ENCODE results near the gene KRTAP5-10.
"Not testable (repeated sequence)": the region's sequence is repeated elsewhere in the genome, so short reads cannot be mapped to it uniquely, and the experiment has no call there.

- TF ChIP-seq CEBPB (IDR thresholded peaks at IDR 0.05; ENCODE audit: low read depth, low read length); EP300 (IDR thresholded peaks at IDR 0.05; ENCODE audit: borderline replicate concordance in 1 of 2, low read depth in 2 of 2, low read length in 2 of 2); EZH2 (IDR thresholded peaks at IDR 0.05; ENCODE audit: low read depth, low read length, severe bottlenecking); NRF1 (IDR thresholded peaks at IDR 0.05; ENCODE audit: low read depth, low read length); MAFK (IDR thresholded peaks at IDR 0.05; ENCODE audit: low read depth, low read length); CTCF (IDR thresholded peaks at IDR 0.05; ENCODE audit: control extremely low read depth in 1 of 3, insufficient read depth in 1 of 3, low read depth in 1 of 3, low read length in 3 of 3); MAX (IDR thresholded peaks at IDR 0.05); RFX5 (IDR thresholded peaks at IDR 0.05; ENCODE audit: borderline replicate concordance, low read depth, low read length); POLR2A (IDR thresholded peaks at IDR 0.05; ENCODE audit: control extremely low read depth in 1 of 2, low read depth in 2 of 2, low read length in 2 of 2); EGR1 (IDR thresholded peaks at IDR 0.05; ENCODE audit: borderline replicate concordance, low read depth, low read length); CHD2 (IDR thresholded peaks at IDR 0.05; ENCODE audit: low read length); KDM1A (IDR thresholded peaks at IDR 0.05; ENCODE audit: borderline replicate concordance, low read length): not testable (repeated sequence)
- TF ChIP-seq, protein P1, sequence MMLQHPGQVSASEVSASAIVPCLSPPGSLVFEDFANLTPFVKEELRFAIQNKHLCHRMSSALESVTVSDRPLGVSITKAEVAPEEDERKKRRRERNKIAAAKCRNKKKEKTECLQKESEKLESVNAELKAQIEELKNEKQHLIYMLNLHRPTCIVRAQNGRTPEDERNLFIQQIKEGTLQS (IDR thresholded peaks at IDR 0.05; ENCODE audit: insufficient read depth, low read depth, low read length): not testable (repeated sequence)
- TF ChIP-seq, protein P2, sequence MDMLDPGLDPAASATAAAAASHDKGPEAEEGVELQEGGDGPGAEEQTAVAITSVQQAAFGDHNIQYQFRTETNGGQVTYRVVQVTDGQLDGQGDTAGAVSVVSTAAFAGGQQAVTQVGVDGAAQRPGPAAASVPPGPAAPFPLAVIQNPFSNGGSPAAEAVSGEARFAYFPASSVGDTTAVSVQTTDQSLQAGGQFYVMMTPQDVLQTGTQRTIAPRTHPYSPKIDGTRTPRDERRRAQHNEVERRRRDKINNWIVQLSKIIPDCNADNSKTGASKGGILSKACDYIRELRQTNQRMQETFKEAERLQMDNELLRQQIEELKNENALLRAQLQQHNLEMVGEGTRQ (IDR thresholded peaks at IDR 0.05; ENCODE audit: low read length): not testable (repeated sequence)
Observed at GRCh38 chr11:71579513-71579912, 14.2 kb downstream of the KRTAP5-10 start.
